SK-N-SH (cell line): ENCODE results near the gene PLAAT1. TPM values are rescaled to one million over a fixed set of nuclear protein-coding genes. Genes with fewer than 3 reads are reported as not detected.

Experiments
- CTCF ChIA-PET: fragments of 300-600, 350-600 bp; formaldehyde crosslinking; extraction: SDS; loops from one replicate; lab custom pipeline; 2021; lab: Yijun Ruan, JAX
- POLR2A ChIA-PET: fragments of 350-600 bp; sonication (Branson Sonifier 250); formaldehyde crosslinking; extraction: SDS; loops from one replicate; lab custom pipeline; 2020; ENCODE audit warnings: antibody characterized with exemption, inconsistent platforms; lab: Yijun Ruan, JAX
- DNase-seq: peaks from one replicate; pipeline ENCODE4 v3.0.0; 2012
- H2AFZ ChIP-seq: fragments of 200-600 bp; sonication (generic); 2 replicates; pipeline ENCODE4 v1.8.1; 2016; ENCODE audit warnings: antibody characterized with exemption, mild to moderate bottlenecking, low read depth
- H3F3A ChIP-seq: fragments of 200-600 bp; sonication (generic); replicated peaks from 2 replicates; pipeline ENCODE3; 2016; ENCODE audit warnings: antibody characterized with exemption, mild to moderate bottlenecking; ENCODE audit not compliant: insufficient read depth
- H3K27ac ChIP-seq, 2 experiments: fragments of 200-500 bp in 1 of 2; fragments of 200-600 bp in 1 of 2; sonication (Bioruptor generic) in 1 of 2; sonication (generic), shearing (Covaris generic) in 1 of 2; 2 replicates each; pipeline versions ENCODE4 v1.5.1 to v1.6.1; 2014 to 2016; ENCODE audit warnings: low read depth in 2 of 2, inconsistent platforms in 1 of 2, low read length in 1 of 2, mild to moderate bottlenecking in 1 of 2, mixed read lengths in 1 of 2
- H3K27me3 ChIP-seq: fragments of 200-600 bp; sonication (generic), shearing (Covaris generic); 2 replicates; pipeline ENCODE4 v1.6.1; 2016; ENCODE audit warnings: mixed run types; ENCODE audit not compliant: insufficient read depth
- H3K36me3 ChIP-seq, 2 experiments: fragments of 200-500 bp in 1 of 2; fragments of 200-600 bp in 1 of 2; sonication (Bioruptor generic) in 1 of 2; sonication (generic) in 1 of 2; replicated peaks in 1 of 2; 2 replicates each; pipeline versions ENCODE3 to v1.5.1; 2014 to 2016; ENCODE audit warnings: low read length in 1 of 2, mild to moderate bottlenecking in 1 of 2; ENCODE audit not compliant: insufficient read depth in 2 of 2, control insufficient read depth in 1 of 2
- H3K4me1 ChIP-seq, 2 experiments: fragments of 200-500 bp in 1 of 2; fragments of 200-600 bp in 1 of 2; sonication (Bioruptor generic) in 1 of 2; sonication (generic), shearing (Covaris generic) in 1 of 2; 2 replicates each; pipeline versions ENCODE4 v1.5.1 to v1.6.1; 2014 to 2016; ENCODE audit warnings: low read depth in 1 of 2, low read length in 1 of 2, mixed run types in 1 of 2; ENCODE audit not compliant: insufficient read depth in 2 of 2, control insufficient read depth in 1 of 2
- H3K4me2 ChIP-seq: fragments of 200-600 bp; sonication (generic), shearing (Covaris generic); 2 replicates; pipeline ENCODE4 v1.6.1; 2017; ENCODE audit warnings: mixed run types
- H3K4me3 ChIP-seq, 2 experiments: fragments of 200-500 bp in 1 of 2; fragments of 200-600 bp in 1 of 2; sonication (Bioruptor generic) in 1 of 2; sonication (generic), shearing (Covaris generic) in 1 of 2; 2 replicates each; pipeline versions ENCODE4 v1.5.1 to v1.8.1; 2014 to 2016; ENCODE audit warnings: low read depth in 2 of 2, inconsistent platforms in 1 of 2, low read length in 1 of 2, mild to moderate bottlenecking in 1 of 2, mixed read lengths in 1 of 2, moderate library complexity in 1 of 2
- H3K79me2 ChIP-seq: fragments of 200-600 bp; sonication (generic); 2 replicates; pipeline ENCODE4 v1.8.1; 2017; ENCODE audit warnings: mild to moderate bottlenecking; ENCODE audit not compliant: insufficient read depth
- H3K9ac ChIP-seq: fragments of 200-600 bp; sonication (generic); 2 replicates; pipeline ENCODE4 v1.6.1; 2017; ENCODE audit warnings: mixed run types
- H3K9me2 ChIP-seq: fragments of 200-600 bp; sonication (generic); 2 replicates; pipeline ENCODE4 v1.6.1; 2017; ENCODE audit warnings: mixed run types
- H3K9me3 ChIP-seq: fragments of 200-600 bp; sonication (generic); 2 replicates; pipeline ENCODE4 v1.6.1; 2017; ENCODE audit warnings: mixed run types, mild to moderate bottlenecking, moderate library complexity
- H4K20me1 ChIP-seq: fragments of 200-600 bp; sonication (generic); 2 replicates; pipeline ENCODE4 v1.6.1; 2017; ENCODE audit warnings: mild to moderate bottlenecking, mixed run types; ENCODE audit not compliant: insufficient read depth
- ELF1 ChIP-seq: IDR thresholded peaks from 2 replicates; pipeline ENCODE4 v1.4.0; 2012
- EP300 ChIP-seq, 2 experiments: IDR thresholded peaks; 2 replicates each; pipeline versions ENCODE4 v1.4.0 to v1.6.1; 2012; ENCODE audit warnings: borderline replicate concordance in 1 of 2, low read depth in 1 of 2, low read length in 1 of 2
- EZH2phosphoT487 ChIP-seq: fragments of 200-600 bp; sonication (generic); IDR thresholded peaks from 2 replicates; pipeline ENCODE4 v1.6.1; 2017; ENCODE audit warnings: low read depth, mixed run types, mild to moderate bottlenecking, antibody characterized with exemption, moderate library complexity, borderline replicate concordance
- FOSL2 ChIP-seq: IDR thresholded peaks from 2 replicates; pipeline ENCODE4 v1.4.0; 2012; ENCODE audit warnings: low read depth, mild to moderate bottlenecking, moderate library complexity, borderline replicate concordance
- FOXJ3 ChIP-seq: sonication (generic); formaldehyde crosslinking; IDR thresholded peaks from 2 replicates; pipeline ENCODE4 v1.5.1; 2020; ENCODE audit warnings: mild to moderate bottlenecking, missing genetic modification reagents
- FOXM1 ChIP-seq: IDR thresholded peaks from 2 replicates; pipeline ENCODE4 v1.4.0; 2012; ENCODE audit warnings: low read depth, mild to moderate bottlenecking
- GABPA ChIP-seq: IDR thresholded peaks from 2 replicates; pipeline ENCODE4 v1.4.0; 2012; ENCODE audit warnings: low read depth, mild to moderate bottlenecking
- GATA2 ChIP-seq: sonication (generic); formaldehyde crosslinking; IDR thresholded peaks from 2 replicates; pipeline ENCODE4 v1.5.0; 2020; ENCODE audit warnings: mild to moderate bottlenecking, missing genetic modification reagents
- MEF2A ChIP-seq: IDR thresholded peaks from 2 replicates; pipeline ENCODE4 v1.4.0; 2012; ENCODE audit warnings: low read depth, borderline replicate concordance
- MXI1 ChIP-seq: IDR thresholded peaks from 2 replicates; pipeline ENCODE4 v1.6.1; 2012; ENCODE audit warnings: mild to moderate bottlenecking, low read depth, low read length, improper control_type of control experiment
- NFIC ChIP-seq: IDR thresholded peaks from 2 replicates; pipeline ENCODE4 v1.4.0; 2012; ENCODE audit warnings: borderline replicate concordance
- POLR2AphosphoS5 ChIP-seq: IDR thresholded peaks from 2 replicates; pipeline ENCODE4 v1.6.1; 2012; ENCODE audit warnings: low read depth, low read length
- RCOR1 ChIP-seq: fragments of 150-350 bp; IDR thresholded peaks from 2 replicates; pipeline ENCODE4 v1.6.1; 2017; ENCODE audit warnings: antibody characterized with exemption, low read length
- RFX5 ChIP-seq: IDR thresholded peaks from 2 replicates; pipeline ENCODE4 v1.6.1; 2012; ENCODE audit warnings: mild to moderate bottlenecking, improper control_type of control experiment, low read length
- RXRA ChIP-seq: IDR thresholded peaks from 2 replicates; pipeline ENCODE4 v1.4.0; 2012; ENCODE audit warnings: low read depth, mild to moderate bottlenecking, borderline replicate concordance
- SIN3A ChIP-seq: IDR thresholded peaks from 2 replicates; pipeline ENCODE4 v1.6.1; 2012; ENCODE audit warnings: low read depth, mild to moderate bottlenecking, low read length, moderate library complexity, borderline replicate concordance
- SMC3 ChIP-seq: IDR thresholded peaks from 2 replicates; pipeline ENCODE4 v1.6.1; 2012; ENCODE audit warnings: low read depth, low read length, improper control_type of control experiment
- TAF1 ChIP-seq: IDR thresholded peaks from 2 replicates; pipeline ENCODE4 v1.6.1; 2012; ENCODE audit warnings: low read depth, mild to moderate bottlenecking, low read length, moderate library complexity, borderline replicate concordance
- TCF12 ChIP-seq: IDR thresholded peaks from 2 replicates; pipeline ENCODE4 v1.4.0; 2012
- USF1 ChIP-seq: IDR thresholded peaks from 2 replicates; pipeline ENCODE4 v1.4.0; 2012; ENCODE audit warnings: low read depth, borderline replicate concordance
- YY1 ChIP-seq: IDR thresholded peaks from 2 replicates; pipeline ENCODE4 v1.4.0; 2012; ENCODE audit warnings: low read depth, mild to moderate bottlenecking
- WGBS: methylation state at CpG from one replicate; pipeline ENCODE4 v1.1.6; 2017; ENCODE audit warnings: low lambda C conversion rate; 5-methylcytosine and 5-hydroxymethylcytosine counted together
- polyA plus RNA-seq, 3 experiments: library from polyadenylated mRNA; depleted of rRNA; stranded (reverse); fragments of >200 nt; gene quantifications; 2 replicates each; pipeline ENCODE4 v1.2.3, GENCODE V29; 2012
- TF ChIP-seq, protein P1 (sequence below): IDR thresholded peaks from 2 replicates; pipeline ENCODE4 v1.4.0; 2012; ENCODE audit warnings: low read depth
- TF ChIP-seq, protein P2 (sequence below): fragments of 200-600 bp; sonication (generic); IDR thresholded peaks from 2 replicates; pipeline ENCODE4 v1.6.1; 2017; ENCODE audit warnings: antibody characterized with exemption, mild to moderate bottlenecking, moderate library complexity

The PLAAT1 gene
- polyA plus RNA-seq, 1 of the 3 experiments (the other 2 are of a cell fraction): 1.6 TPM

GRCh38 chr3:193231201-193231600, 9.8 kb upstream of the PLAAT1 start:
- ChIA-PET POLR2A (no interaction called here), CTCF (no interaction called here)
- WGBS: 49% methylated on average over 6 of the region's 6 CpGs
- Histone ChIP-seq H3K27ac (no peak overlapping the region), H3K9me2 (no peaks in the 10 kb centered on the region), H3F3A (no peaks in the 10 kb centered on the region), H3K4me1 (no peaks in the 10 kb centered on the region), H3K9me3 (no peaks in the 10 kb centered on the region), H3K4me3 (no peak overlapping the region), H3K36me3 (no peaks in the 10 kb centered on the region), H3K27me3 (no peaks in the 10 kb centered on the region), H2AFZ (no peak overlapping the region), H3K79me2 (no peaks in the 10 kb centered on the region), H3K4me2 (no peak overlapping the region), H3K9ac (no peak overlapping the region), H4K20me1 (no peaks in the 10 kb centered on the region)
- no peak for TF ChIP-seq NFIC
- TF ChIP-seq MEF2A: no peak
- TF ChIP-seq FOXJ3: no peak
- TF ChIP-seq FOXM1: no peak
- TF ChIP-seq, protein P1, sequence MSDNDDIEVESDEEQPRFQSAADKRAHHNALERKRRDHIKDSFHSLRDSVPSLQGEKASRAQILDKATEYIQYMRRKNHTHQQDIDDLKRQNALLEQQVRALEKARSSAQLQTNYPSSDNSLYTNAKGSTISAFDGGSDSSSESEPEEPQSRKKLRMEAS: no peak
- no peak for TF ChIP-seq RCOR1
- no peak for TF ChIP-seq POLR2AphosphoS5
- no peak for DNase-seq

DNA sequence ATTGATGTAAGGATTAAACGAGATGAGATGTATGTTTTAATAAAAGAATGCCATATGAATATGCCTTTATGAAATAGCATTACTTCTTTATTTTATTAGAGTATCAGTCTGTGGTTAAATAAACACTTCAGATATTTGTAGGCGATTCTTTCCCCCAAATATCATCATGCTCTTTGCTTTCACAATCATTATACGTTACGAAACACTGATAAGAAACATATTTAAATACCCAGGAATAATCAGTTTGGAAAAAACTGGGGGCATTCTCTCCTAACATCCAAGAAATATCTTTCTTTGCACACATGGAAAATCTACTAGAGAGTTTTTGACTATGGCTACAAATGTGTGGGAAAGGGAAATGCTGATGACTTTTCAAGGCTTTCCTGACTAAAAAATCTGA, 4.4 kb upstream of the PLAAT1 start:
- Histone ChIP-seq H3K36me3 (no peaks in the 10 kb centered on the region), H3K9me3 (no peaks in the 10 kb centered on the region), H3F3A (no peaks in the 10 kb centered on the region), H3K9ac (no peak overlapping the region), H3K4me2 (no peak overlapping the region), H3K4me3 (no peak overlapping the region), H3K79me2 (no peaks in the 10 kb centered on the region), H3K4me1 (peaks cover 0 to 7% of the 10 kb centered on the region in 2 experiments; a peak in 1 of 4 replicates), H4K20me1 (no peaks in the 10 kb centered on the region), H3K9me2 (no peaks in the 10 kb centered on the region), H2AFZ (no peak overlapping the region), H3K27me3 (no peaks in the 10 kb centered on the region), H3K27ac (no peak overlapping the region)
- DNase-seq: no peak
- WGBS: 25% methylated on average over 4 of the region's 4 CpGs
- ChIA-PET POLR2A (no interaction called here), CTCF (no interaction called here)
- TF ChIP-seq RXRA (no peak), FOSL2 (no peak), GABPA (no peak), NFIC (no peak), SMC3 (no peak)
- TF ChIP-seq, protein P1: no peak

DNA sequence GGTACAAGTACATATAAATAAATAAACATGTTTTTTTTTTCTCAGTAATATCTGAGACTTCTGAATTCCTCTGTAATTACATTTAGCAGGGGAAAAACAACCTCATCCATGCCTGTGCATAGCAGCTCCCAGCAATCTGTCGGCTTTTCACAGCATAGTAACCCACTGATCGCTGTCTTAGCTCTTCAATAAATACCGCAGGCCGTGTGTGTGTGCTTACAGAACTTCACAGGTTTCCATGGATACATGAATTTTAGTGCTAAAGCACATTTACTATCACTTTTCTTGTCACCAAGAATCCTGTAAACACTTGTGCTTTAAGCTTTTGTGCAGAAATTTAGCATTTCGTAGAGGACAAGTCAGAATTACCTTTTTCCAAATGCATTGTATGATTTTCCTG, 4.0 kb upstream of the PLAAT1 start:
- no peak overlapping the region for H3K4me2 ChIP-seq
- no peak overlapping the region for H3K4me3 ChIP-seq
- no peak overlapping the region for H3K27ac ChIP-seq
- ChIA-PET CTCF (no interaction called here), POLR2A (no interaction called here)
- no peaks in the 10 kb centered on the region for H3K36me3 ChIP-seq
- H4K20me1 ChIP-seq: no peaks in the 10 kb centered on the region
- no peak for DNase-seq
- no peaks in the 10 kb centered on the region for H3K79me2 ChIP-seq
- H3F3A ChIP-seq: no peaks in the 10 kb centered on the region
- no peak overlapping the region for H3K9ac ChIP-seq
- no peaks in the 10 kb centered on the region for H3K9me3 ChIP-seq
- no peaks in the 10 kb centered on the region for H3K27me3 ChIP-seq
- 53% methylated on average over 5 of the region's 5 CpGs for WGBS
- peaks cover 0 to 7% of the 10 kb centered on the region in 2 experiments; a peak in 1 of 4 replicates for H3K4me1 ChIP-seq
- no peak overlapping the region for H2AFZ ChIP-seq
- H3K9me2 ChIP-seq: no peaks in the 10 kb centered on the region
- TF ChIP-seq ELF1 (no peak), USF1 (no peak), GABPA (no peak), SMC3 (no peak), FOXJ3 (no peak), SIN3A (no peak), EP300 (IDR thresholded peaks at IDR 0.05; ENCODE audit: borderline replicate concordance in 1 of 2, low read depth in 1 of 2, low read length in 1 of 2) (no peak), TAF1 (no peak), FOXM1 (no peak), RFX5 (no peak), EZH2phosphoT487 (no peak), YY1 (no peak), TCF12 (no peak), MXI1 (no peak), GATA2 (CRISPR knock-in tag) (no peak)
- TF ChIP-seq, protein P2, sequence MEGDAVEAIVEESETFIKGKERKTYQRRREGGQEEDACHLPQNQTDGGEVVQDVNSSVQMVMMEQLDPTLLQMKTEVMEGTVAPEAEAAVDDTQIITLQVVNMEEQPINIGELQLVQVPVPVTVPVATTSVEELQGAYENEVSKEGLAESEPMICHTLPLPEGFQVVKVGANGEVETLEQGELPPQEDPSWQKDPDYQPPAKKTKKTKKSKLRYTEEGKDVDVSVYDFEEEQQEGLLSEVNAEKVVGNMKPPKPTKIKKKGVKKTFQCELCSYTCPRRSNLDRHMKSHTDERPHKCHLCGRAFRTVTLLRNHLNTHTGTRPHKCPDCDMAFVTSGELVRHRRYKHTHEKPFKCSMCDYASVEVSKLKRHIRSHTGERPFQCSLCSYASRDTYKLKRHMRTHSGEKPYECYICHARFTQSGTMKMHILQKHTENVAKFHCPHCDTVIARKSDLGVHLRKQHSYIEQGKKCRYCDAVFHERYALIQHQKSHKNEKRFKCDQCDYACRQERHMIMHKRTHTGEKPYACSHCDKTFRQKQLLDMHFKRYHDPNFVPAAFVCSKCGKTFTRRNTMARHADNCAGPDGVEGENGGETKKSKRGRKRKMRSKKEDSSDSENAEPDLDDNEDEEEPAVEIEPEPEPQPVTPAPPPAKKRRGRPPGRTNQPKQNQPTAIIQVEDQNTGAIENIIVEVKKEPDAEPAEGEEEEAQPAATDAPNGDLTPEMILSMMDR: no peak
